Measurements from ENCODE around the gene FAM107A.

DNA sequence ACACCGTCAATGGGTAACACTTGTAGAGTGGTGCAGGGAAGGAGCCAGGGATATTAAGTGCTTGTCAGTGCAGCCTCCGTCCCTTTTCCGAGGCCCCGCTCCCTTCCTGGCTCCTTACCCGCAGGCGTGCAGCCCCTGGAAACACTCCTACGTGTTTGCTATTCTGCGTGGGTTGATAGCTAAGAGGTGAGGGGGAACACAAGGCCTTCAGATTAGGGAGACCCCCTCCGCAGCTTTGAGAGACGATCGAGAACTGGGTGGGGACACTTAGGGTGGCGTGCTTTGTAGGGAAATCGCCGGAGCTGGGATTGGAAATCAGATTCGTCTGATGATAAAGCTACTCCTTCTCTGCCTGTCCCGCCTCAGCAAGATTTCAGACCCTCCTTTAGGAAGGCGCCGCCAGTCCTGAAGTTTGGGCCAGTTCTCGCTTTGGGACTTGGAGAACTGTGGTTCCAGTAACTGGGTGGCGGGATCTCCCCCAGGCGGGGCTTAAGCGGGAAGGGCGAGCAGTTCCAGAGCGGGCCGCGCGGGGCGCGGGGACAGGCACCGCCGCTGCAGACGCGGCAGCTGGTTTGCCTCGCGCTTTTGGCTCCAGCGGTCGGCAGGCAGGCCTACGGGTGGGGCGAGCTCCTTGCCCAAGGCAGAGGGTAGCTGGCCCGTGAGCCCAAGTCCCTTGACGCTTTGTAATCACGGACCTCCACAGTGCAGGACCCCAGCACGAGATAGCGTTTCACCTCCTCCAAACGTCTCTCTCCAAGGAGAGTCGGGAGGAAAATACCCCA lies 8.0 kb upstream of the FAM107A start:
- no peak for TF ChIP-seq EZH2 (IDR thresholded peaks at IDR 0.05)
- no peak for TF ChIP-seq POLR2AphosphoS5 (IDR thresholded peaks at IDR 0.05; ENCODE audit: borderline replicate concordance, low read depth, low read length)
- TF ChIP-seq FOXP2 (optimal IDR thresholded peaks at IDR 0.05; ENCODE audit: control extremely low read depth, extremely low read length, insufficient read depth) = no peak

All from SK-N-MC (cell line).